Stimulated activated CD4-positive, alpha-beta T cell treated with anti-CD3 and anti-CD28 coated beads, TNF-alpha, amount 100 ng/mL, for 1 hour (primary cell): Measurements from ENCODE around the gene ATP6V1E1.

Experiments
- DNase-seq, 3 donors: peaks; one replicate each; pipeline ENCODE4 v3.0.0-alpha.2; 2020; ENCODE audit warnings: low read depth in 3 of 3, low spot score in 1 of 3

Gene ATP6V1E1

DNA sequence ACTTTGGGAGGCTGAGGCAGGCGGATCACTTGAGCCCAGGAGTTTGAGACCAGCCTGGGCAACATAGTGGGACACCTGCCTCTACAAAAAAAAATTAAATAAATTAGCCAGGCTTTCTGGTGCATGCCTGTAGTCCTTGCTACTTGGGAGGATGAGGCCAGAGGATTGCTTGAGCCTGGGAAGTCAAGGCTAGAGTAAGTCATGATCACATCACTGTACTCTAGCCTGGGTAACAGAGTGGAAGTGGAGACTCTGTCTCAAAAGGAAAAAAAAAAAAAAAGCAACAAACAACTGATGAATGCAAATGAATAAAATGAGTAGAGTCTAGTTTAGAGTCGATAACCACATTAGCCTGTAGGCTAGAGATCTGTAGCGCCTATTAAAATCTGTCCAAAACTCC is 6.1 kb upstream of the ATP6V1E1 start:
- no peak for DNase-seq

DNA sequence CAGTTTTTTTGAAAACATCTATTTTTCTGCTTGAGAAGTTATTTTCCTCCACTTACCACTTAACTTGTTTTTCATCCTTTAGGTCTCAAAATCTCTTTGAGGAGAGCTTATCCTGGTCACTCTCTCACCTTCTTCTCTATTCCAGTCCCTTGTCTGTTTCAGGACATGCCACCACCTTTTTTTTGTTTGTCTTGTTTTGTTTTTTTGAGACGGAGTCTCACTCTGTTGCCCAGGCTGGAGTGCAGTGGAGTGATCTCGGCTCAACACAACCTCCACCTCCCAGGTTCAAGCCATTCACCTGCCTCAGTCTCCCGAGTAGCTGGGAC is 5.4 kb upstream of the ATP6V1E1 start:
- no peak for DNase-seq

DNA sequence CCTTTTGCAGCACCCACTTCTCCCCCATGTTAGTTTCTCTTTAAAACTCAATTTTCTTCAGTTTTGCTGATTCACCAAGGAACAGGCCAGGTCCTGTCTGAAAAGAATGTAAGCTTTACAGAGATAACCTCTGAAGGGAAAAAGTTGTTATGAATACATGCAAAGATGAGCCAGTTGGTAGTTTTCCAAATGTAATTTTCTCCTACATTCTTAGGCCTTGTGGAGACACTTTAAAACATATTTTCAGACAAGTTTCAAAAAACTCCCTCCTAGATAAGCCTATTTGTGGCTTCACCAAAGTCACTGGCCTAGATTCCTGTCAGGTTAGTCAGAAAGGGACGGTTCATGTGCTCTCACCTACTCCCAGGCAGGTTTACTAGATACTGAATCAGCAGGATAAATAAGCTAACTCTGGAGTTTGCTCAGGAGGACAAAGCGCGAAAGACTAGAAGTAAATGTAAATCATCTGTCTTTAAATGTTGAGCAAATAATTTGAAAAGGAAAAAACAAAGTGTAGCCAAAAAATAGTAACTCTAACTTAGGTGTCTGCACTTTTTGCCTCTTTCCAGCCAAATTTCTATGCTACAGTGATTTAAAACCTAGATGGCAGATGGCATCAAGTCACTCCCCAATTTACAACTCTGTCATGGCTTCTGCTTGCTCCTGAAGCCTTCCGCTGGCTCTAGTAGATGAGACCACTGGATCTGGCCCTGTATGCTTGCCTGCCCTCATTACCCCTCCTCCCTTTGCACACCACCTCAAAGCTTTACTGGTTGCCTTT is 4.9 kb upstream of the ATP6V1E1 start:
- DNase-seq, result no peak

DNA sequence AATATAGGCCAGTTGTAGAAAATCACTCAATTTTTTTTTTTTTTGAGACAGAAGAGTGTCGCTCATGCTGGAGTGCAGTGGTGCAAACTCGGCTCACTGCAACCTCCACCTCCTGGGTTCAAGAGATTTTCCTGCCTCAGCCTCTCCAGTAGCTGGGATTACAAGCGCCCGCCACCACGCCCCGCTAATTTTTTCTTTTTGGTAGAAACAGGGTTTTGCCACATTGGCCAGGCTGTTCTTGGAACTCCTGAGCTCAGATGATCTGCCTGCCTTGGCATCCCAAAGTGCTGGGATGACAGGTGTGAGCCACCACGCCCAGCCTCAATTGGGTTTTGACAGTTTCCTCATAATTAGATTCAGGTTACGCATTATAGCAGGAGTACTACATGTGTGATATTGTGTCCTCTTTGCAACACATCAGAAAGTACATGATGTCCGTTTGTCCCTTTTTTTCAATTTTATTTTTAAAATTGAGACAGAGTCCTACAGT is 2.6 kb upstream of the ATP6V1E1 start:
- DNase-seq, result no peak

DNA sequence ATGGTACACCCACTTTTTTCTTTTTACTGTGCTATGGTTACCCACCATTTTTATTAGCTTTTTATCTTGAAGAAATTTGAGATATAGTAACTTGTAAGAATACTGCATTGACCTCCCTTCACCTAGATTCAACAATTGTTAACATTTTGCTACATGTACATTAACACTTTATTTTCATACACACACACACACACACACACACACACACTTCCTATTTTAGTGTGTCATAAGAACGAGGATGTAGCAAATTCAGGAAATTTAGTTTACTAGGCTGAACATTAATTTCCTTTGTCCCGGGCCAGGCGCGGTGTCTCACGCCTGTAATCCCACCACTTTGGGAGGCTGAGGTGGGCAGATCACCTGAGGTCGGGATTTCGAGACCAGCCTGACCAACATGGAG is 1.1 kb upstream of the ATP6V1E1 start:
- no peak for DNase-seq

DNA sequence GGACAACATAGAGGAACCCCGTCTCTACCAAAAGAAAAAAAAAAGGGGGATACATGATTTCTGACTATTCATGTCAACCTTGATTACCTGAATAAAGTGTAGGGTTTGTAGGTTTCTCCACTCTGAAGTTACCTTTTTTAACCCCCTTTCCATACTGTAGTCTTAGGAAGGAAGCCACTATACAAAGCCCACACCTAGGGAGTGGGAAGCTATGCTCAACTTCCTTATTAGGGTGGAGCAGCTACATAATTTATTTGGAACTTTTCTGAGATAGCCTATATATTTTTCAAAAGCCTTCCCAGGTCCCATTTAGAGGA is 582 bp upstream of the ATP6V1E1 start:
- no peak for DNase-seq

DNA sequence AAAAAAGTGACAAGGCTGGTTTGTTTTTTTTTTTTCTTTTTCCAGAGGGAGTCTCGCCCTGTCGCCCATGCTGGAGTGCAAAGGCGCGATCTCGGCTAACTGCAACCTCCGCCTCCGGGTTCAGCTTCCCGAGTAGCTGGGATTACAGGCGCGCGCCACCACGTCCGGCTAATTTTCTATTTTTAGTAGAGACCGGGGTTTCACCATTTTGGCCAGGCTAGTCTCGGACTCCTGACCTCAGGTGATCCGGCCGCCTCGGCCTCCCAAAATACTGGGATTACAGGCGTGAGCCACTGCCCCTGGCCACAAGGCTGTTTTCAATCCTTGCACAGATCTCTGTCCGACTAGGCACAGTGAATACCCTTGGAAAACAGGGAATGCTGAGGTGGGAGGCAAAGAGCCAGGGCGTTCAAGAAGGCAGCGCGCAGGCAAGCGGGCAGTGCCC is 566 bp downstream of the ATP6V1E1 start:
- no peak for DNase-seq

DNA sequence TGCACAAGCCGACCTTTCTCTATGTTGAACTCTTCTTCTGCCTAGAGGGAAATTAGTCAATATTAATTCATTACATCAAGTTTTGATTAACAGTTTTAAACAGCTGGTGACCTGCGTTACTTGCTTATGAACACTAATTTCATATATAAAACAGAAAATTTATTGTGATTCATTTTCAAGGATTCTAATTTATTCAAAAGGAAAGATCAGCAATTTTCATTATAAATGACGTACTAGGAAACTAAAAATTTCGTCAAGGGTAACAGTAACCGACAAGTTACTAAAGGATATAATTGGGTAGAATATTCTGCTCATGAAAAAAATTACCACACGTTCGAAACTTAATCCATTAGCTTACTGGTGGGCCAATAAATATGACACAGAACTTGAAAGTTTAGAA is 15.3 kb downstream of the ATP6V1E1 start:
- no peak for DNase-seq

DNA sequence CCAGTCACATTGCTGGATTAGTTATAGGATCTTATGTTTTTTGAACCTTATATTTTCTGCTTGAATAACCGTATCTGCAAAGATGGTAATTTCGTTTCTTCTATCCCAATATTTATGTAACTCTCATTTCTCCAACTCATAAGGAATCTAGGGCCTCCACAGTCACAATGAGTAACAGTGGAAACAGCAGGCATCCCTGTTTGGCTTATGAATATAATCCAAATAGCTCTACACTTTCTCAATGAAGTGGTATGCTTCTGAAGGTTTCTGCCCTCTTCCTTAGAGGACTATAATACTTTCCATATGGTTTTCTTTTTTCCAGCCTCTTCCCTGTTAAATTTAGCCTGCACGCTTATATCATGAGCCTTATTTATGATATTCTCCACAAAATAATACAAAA is 16.5 kb downstream of the ATP6V1E1 start:
- DNase-seq, result no peak

DNA sequence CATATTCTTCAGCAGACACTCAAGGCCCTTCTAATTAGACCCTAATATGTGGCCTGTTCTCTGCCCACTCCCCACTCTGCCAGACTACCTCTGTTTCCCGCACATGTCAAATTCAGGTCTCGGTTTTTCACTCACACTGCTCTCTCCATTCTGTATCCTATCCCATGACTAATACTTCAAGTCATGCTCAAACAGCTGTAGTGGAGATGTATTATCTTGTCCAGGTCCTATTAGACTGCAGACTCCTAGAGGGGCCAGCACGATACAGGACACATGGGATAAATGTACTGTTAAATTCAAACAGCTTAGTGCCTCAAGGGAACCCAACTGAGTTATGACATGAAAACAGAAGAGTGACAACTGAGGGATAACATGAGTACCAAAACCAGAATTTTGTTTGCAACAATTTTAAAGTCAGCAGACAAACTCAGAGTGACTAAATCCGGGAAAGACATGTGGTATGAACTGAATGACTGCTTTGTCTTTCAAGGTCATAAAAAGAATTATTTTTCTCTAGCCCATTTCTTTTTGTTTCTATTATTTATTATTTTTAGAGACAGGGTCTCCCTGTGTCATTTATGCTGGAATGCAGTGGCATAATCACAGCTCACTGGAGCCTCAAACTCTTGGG is 20.5 kb downstream of the ATP6V1E1 start:
- no peak for DNase-seq

DNA sequence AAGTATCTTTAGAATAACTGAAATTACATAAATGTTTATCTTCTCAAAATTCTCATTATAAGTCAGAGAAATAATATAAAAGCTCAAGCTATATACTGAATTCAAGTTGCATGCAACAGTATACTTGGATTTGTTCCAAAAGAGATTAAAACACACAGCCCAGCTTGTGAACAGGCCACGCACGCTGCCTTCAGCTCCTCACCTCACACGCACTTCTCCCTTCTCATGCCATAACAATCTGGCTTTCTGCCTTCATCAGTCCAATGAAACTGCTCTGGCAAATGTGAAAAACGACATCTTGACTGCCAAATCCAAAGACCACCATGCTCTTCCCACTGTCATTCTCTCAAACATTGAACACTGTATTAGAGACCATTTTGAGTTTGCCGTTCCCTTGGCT is 22.1 kb downstream of the ATP6V1E1 start:
- DNase-seq, result no peak

DNA sequence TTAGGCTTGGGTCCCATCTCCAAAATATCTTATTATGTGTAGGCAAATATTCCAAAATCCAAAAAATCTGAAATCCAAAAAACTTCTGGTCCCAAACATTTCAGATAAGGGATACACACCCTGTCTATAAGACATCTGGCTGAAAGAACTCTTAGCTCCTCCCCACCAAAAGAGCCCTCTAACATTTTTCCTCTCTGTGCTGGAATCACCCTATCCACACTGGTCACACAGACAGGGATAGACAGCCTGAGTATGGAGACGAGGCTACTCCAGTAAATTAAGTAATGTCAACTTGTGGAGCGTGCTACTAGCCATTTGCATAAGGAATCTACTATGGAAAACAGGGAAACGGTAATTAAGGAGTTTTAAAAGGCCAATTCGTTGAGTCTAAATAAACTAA is 24.9 kb downstream of the ATP6V1E1 start:
- DNase-seq, result no peak

DNA sequence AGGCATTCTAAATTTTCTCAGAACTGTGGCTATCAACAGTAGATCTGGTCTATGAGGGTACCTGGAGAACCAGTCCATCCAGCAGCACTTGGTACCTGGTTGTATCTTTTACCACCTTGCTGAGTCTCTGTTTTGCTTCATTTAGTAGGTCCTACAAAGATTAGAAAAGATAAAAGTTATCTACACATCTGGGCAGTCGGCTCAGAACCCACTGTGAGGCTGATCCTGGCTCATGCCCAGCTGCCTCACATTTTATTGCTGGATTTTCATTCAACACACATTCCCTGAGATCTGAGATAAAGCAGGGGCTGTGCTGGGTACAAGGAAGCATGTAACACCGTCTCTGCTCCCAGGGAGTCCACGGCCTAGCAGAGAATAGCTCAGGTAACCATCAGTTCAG is 27.5 kb downstream of the ATP6V1E1 start:
- no peak for DNase-seq

DNA sequence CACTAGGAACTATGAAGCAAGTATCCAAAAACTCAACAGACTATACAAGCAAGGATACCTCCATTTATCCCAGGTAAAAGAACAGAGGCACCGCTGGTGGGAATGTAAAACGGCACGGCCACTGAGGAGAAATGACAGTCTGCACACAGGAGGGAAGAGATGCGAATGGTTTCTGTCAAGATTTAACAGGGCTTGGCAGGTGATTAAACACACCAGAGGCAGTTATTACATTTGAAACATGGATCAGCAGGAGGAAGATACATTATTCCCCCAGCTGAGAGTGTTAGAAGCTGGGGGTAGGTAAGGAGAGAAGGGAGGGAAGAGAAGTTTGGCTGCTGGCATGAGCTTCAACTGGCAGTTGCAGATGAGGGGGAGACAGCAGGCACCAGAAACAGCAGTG is 30.2 kb downstream of the ATP6V1E1 start:
- DNase-seq, result no peak

DNA sequence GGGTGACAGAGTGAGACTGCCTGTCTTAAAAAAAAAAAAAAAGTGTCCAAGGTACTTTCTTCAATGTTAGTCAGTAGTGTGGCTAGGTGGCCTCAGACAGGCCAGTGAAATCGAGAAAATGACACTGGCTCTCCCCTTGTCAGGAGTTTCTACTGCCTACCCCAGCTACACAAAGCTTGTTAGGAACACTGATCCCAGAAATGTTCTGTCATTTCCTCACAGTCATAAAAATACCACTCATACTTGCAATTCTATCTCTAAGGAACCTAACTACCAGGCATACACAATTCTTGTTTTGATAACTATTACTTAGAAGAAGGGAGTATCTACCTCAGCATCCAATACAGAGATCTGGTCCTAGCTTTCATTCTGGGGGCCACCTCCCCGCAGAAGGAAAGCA is 31.3 kb downstream of the ATP6V1E1 start:
- no peak for DNase-seq

DNA sequence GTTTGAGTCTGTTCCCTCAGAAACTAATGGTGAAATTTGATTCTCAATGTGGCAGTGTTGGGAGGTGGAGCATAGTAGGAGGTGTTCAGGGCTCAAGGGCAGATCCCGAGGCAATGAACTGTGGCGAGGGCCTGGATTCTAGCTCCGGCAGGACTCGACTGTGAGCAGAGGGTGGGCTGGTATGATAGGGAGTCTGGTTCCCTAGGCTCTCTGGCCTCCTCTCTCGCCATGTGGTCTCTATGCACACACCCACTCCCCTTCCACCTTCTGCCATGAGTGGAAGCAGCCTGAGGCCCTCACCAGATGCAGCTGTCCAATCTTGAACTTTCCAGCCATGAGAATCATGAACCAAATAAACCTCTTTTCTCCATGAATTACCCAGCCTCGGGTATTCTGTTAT is 32.3 kb downstream of the ATP6V1E1 start:
- no peak for DNase-seq

DNA sequence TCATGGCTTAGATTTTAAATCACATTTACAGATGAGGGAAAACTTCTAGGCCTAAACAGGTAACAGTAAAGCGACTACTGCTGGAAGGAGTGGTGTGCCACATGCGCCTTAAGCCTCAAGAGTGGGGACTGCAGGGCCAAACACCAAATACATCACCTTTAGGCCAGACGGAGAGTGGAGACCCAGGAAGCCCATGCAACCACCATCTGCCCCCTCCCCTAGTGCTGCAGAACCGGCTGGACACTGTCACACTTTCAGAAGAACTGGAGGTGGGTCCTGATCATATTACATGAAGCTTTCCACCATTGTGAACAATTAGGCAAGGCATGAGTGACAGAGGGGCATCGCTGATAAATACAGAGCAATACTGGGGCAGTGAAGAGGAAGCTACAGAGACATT is 36.3 kb downstream of the ATP6V1E1 start:
- DNase-seq, result no peak

DNA sequence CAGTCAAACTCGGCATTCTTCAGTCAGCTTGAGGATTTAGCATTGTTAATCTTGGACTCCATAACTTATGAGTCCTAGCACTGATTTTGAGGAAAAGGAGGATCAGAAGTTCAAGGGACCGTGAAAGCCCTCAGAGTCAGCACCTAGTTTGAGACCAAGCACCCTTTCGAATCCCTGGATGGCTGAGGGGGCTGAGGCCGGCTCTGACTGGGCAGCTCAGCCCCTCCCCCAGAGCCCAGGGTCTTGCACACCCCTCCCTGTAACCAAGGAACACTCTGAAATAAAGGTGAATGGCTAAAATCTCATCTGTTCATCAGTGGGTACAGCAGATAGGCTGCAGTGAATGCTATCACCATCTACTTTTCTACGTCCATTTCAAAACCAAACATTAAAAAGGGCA is 38.0 kb downstream of the ATP6V1E1 start:
- no peak for DNase-seq

DNA sequence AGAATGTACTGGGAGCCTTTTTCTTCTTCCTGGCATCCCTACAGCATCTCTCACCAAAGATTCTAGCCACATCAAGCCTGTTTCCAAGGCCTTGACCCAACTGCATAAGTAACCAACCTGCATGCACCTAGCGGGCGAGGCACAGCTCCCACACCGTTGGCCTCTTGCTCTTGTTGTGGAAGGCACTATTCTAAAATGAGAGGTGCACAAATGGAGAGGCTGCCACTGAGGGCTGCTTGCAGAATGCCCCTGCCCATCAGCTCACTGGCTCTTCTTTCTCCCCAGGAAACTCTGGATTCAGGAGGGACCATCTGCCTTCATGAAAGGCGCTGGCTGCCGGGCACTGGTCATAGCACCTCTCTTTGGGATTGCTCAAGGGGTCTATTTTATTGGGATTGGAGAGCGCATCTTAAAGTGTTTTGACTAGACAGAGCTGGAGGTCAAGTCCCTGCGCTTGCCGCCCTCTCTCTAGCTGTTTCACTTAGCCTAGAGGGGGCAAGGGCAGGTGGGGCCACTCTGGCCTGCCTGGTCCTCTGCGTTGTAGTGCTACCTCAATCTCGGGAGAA is 38.7 kb downstream of the ATP6V1E1 start:
- DNase-seq, result no peak

DNA sequence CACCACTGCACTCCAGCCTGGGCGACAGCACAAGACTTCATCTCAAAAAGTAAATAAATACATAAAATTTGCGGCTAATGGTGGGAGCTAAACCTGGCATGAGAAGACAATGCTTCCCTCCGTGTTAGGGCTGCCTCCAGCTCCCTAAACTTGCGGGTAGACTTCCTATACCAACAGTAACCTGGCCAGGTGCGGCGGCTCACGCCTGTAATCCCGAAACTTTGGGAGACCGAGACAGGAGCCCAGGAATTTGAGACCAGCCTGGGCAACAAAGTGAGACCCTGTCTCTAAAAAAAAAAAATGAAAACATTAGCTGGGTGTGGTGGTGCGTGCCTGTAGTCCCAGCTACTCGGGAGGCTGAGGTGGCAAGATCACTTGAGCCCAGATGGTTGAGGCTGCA is 39.9 kb downstream of the ATP6V1E1 start:
- DNase-seq, result no peak

DNA sequence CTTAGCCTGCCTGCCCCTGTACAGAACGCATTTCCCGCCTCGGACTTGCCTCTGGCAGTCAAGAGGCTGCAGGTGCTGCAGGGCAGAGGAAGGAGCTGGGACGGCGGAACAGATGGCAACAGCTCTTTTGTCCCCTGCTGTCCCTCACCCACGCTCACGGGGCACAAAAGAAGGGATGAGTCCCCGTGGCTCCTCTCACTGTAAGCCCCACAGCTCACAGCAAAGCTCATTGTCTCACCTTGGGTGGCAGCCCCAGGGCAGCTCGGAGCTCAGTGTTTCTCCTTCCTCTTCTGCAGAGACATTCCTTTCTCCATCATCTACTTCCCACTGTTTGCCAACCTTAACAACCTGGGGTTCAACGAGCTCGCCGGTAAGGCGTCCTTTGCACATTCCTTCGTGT is 40.9 kb downstream of the ATP6V1E1 start:
- DNase-seq, result no peak

DNA sequence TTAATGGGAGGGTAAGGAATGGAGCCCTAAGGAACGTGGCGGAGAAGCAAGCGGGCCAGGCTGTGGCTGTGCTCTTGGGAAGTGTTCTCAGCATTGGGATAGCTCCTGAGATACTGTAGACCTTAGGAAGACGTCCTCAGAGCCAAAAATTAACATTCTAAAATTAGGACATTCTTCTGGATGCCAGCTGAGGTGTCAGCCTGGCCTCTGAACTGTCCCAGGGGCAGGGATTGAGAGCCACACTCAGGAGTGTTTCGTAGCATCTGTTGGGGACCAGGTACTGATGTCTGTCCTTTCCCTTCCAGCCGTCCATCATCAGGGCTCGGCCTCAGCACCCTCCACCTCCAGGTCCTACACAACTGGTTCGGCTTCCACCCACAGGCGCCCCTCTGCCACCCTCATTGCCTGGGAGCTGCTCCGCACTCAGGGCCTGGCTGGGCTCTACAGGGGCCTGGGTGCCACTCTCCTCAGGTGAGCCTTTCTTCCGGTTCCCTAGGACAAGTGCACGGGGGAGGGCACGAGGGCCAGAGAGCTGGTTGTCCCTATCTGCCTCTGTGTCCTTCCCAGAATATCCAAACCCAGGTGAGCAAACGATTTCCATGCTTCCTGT is 41.6 kb downstream of the ATP6V1E1 start:
- DNase-seq, result no peak
